SU-DHL-6 (cell line): ENCODE data around the gene TTL.

Source experiments
- EZH2phosphoT487 ChIP-seq: fragments of 200-600 bp; sonication (generic), shearing (Covaris generic); conservative IDR thresholded peaks from 2 replicates; pipeline ENCODE4 v1.6.1; 2018; ENCODE audit warnings: mild to moderate bottlenecking, antibody characterized with exemption, low read length, moderate library complexity, mixed read lengths
- TF ChIP-seq, protein P1 (sequence below): fragments of 200-600 bp; sonication (generic); IDR thresholded peaks from one replicate; pipeline ENCODE4 v1.5.1; 2017; ENCODE audit warnings: antibody characterized with exemption, mild to moderate bottlenecking, low read length, moderate library complexity; ENCODE audit not compliant: insufficient read depth, poor library complexity, severe bottlenecking

- TF ChIP-seq, protein P1, sequence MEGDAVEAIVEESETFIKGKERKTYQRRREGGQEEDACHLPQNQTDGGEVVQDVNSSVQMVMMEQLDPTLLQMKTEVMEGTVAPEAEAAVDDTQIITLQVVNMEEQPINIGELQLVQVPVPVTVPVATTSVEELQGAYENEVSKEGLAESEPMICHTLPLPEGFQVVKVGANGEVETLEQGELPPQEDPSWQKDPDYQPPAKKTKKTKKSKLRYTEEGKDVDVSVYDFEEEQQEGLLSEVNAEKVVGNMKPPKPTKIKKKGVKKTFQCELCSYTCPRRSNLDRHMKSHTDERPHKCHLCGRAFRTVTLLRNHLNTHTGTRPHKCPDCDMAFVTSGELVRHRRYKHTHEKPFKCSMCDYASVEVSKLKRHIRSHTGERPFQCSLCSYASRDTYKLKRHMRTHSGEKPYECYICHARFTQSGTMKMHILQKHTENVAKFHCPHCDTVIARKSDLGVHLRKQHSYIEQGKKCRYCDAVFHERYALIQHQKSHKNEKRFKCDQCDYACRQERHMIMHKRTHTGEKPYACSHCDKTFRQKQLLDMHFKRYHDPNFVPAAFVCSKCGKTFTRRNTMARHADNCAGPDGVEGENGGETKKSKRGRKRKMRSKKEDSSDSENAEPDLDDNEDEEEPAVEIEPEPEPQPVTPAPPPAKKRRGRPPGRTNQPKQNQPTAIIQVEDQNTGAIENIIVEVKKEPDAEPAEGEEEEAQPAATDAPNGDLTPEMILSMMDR, result no peak
- TF ChIP-seq EZH2phosphoT487, result no peak
These were observed 16.6 kb upstream of the TTL start for GRCh38 chr2:112465382-112465781.
